ENCODE measurements around the gene DENND6A. TPM values are rescaled to one million over a fixed set of nuclear protein-coding genes. Genes with fewer than 3 reads are reported as not detected.

DENND6A gene
- total RNA-seq, 1 donor from 2014 or later: 21.5 TPM

DNA sequence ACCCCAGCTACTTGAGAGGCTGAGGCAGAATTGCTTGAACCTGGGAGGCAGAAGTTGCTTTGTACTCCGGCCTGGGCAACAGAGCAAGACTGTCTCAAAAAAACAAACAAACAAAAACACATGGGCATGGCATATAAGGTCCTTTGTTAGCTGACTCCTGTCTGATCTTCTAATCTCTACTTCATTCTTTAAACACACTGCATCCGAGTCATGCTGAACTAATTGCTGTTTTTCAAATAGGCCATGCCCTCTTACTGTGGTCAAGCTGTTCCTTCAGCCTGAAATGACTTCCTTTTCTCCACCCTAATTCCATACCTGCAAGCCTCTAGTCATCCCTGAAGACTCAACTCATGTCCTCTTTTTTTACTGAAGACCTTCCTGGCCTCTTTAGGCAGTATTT, 40.9 kb upstream of the DENND6A start:
- intact Hi-C loops (cut with micrococcal nuclease): no loop called here
- DNase-seq (no peak), ATAC-seq (ENCODE audit: low read depth) (no peak)
- ChIA-PET CTCF (no interaction called here), POLR2A (no interaction called here)
- Mint-ChIP-seq H3K4me1 (no peaks in the 10 kb centered on the region), H3K36me3 (ENCODE audit: low read depth) (no peaks in the 10 kb centered on the region), H3K27me3 (no peaks in the 10 kb centered on the region), H3K9me3 (no peaks in the 10 kb centered on the region), H3K27ac (no peak overlapping the region), H3K4me3 (no peak overlapping the region)
- TF ChIP-seq, protein P1, sequence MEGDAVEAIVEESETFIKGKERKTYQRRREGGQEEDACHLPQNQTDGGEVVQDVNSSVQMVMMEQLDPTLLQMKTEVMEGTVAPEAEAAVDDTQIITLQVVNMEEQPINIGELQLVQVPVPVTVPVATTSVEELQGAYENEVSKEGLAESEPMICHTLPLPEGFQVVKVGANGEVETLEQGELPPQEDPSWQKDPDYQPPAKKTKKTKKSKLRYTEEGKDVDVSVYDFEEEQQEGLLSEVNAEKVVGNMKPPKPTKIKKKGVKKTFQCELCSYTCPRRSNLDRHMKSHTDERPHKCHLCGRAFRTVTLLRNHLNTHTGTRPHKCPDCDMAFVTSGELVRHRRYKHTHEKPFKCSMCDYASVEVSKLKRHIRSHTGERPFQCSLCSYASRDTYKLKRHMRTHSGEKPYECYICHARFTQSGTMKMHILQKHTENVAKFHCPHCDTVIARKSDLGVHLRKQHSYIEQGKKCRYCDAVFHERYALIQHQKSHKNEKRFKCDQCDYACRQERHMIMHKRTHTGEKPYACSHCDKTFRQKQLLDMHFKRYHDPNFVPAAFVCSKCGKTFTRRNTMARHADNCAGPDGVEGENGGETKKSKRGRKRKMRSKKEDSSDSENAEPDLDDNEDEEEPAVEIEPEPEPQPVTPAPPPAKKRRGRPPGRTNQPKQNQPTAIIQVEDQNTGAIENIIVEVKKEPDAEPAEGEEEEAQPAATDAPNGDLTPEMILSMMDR (IDR thresholded peaks at IDR 0.05): no peak

DNA sequence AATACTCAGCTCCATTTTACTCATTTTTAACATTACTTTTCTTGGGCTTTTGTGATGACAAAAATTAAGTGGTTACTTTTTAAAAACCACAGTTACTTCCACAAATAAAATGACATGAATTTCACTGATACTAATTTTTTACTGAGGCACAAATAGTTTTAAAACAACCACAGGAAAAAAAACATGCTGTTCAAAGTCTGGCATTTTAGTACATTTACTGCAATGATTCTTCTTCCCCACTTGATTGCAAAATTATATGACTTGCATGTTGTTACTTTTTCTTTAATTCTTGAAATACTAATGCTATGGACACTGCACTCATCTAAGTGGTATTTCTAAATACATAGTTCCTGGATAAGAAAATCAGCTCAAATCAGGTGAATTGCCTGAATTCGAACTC, 38.4 kb upstream of the DENND6A start:
- Mint-ChIP-seq H3K4me3 (no peak overlapping the region), H3K27me3 (no peaks in the 10 kb centered on the region), H3K9me3 (no peaks in the 10 kb centered on the region), H3K36me3 (ENCODE audit: low read depth) (no peaks in the 10 kb centered on the region), H3K4me1 (no peaks in the 10 kb centered on the region), H3K27ac (no peak overlapping the region)
- POLR2A ChIA-PET: no interaction called here
- ATAC-seq (ENCODE audit: low read depth) (no peak), DNase-seq (no peak)
- TF ChIP-seq, protein P1 (IDR thresholded peaks at IDR 0.05): no peak
- CTCF ChIA-PET: no interaction called here
- intact Hi-C loops (cut with micrococcal nuclease): no loop called here

DNA sequence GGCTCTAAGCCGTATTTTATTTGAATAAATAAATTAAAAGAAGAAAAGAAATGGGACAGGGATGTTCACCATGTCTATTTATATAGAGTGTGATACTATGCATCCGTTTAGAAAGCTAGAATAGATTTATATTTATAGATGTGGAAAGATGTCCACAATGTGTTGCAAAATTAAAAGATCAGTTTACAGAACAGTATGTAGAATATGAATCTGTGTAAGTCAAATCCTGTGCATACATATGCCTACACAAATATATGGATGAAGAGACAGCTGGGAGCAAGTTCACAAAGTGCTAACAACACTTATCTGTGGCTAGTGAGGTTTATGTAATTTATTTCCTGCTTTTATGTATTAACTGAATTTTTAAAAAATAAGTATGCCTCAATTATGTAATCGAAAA, 37.8 kb upstream of the DENND6A start:
- H3K27me3 Mint-ChIP-seq: no peaks in the 10 kb centered on the region
- TF ChIP-seq, protein P1 (IDR thresholded peaks at IDR 0.05): no peak
- ChIA-PET POLR2A (no interaction called here), CTCF (no interaction called here)
- no peak for DNase-seq
- no peak for ATAC-seq (ENCODE audit: low read depth)
- no peaks in the 10 kb centered on the region for H3K9me3 Mint-ChIP-seq
- H3K4me3 Mint-ChIP-seq: no peak overlapping the region
- no peak overlapping the region for H3K27ac Mint-ChIP-seq
- H3K36me3 Mint-ChIP-seq (ENCODE audit: low read depth): no peaks in the 10 kb centered on the region
- no peaks in the 10 kb centered on the region for H3K4me1 Mint-ChIP-seq
- intact Hi-C loops (cut with micrococcal nuclease): no loop called here

DNA sequence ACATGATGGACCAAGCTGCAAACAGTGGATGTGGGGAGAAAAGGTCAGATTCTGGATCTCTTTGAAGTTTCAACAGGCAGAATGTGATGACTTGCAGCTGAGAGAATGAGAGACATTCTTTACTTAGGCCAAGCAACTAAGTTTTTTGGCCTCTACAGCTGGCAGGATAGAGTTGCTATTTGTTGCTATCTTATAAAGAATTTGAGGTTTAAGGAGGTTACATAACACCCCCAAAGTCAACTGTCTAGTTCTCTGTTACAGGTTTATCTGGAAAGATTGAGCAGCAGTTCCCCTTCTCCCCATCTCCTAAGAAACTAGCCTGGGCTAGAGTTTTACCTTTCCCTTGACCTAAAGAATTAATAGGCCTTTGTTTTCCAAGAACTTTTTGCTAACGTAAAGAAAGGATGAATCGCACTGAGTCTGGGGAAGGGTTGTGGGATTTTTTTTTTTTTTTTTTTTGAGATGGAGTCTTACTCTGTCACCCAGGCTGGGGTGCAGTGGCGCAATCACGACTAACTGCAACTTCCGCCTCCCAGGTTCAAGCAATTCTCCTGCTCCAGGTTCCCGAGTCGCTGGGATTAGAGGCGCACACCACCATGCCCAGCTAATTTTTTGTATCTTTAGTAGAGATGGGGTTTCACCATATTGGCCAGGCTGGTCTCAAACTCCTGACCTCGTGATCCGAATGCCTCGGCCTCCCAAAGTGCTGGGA, 36.6 kb upstream of the DENND6A start:
- TF ChIP-seq, protein P1 (IDR thresholded peaks at IDR 0.05): no peak
- H3K27ac Mint-ChIP-seq: no peak overlapping the region
- no peaks in the 10 kb centered on the region for H3K36me3 Mint-ChIP-seq (ENCODE audit: low read depth)
- H3K9me3 Mint-ChIP-seq: no peaks in the 10 kb centered on the region
- no peak for ATAC-seq (ENCODE audit: low read depth)
- intact Hi-C loops (cut with micrococcal nuclease): no loop called here
- ChIA-PET POLR2A (no interaction called here), CTCF (no interaction called here)
- no peak overlapping the region for H3K4me3 Mint-ChIP-seq
- DNase-seq: no peak
- no peaks in the 10 kb centered on the region for H3K4me1 Mint-ChIP-seq
- no peaks in the 10 kb centered on the region for H3K27me3 Mint-ChIP-seq

DNA sequence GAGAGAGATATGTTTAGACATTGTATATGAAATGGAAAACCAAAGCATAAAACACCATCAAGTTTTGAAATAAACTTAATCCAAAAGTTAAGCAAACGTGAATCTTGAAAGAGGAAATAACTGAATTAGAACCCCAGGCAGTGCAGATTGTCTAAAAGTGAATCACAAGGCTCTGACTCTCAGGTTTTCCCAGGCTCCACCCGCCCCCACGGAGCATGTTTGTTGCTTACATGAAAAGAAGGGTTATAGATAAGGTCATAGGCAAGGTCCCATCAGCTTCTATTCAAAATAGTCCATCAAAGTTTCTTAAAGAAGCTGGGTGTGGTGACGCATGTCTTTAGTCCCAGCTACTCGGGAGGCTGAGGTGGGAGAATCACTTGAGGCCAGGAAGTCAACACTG, 34.2 kb upstream of the DENND6A start:
- H3K36me3 Mint-ChIP-seq (ENCODE audit: low read depth): no peaks in the 10 kb centered on the region
- intact Hi-C loops (cut with micrococcal nuclease): no loop called here
- DNase-seq (no peak), ATAC-seq (ENCODE audit: low read depth) (no peak)
- ChIA-PET POLR2A (no interaction called here), CTCF (no interaction called here)
- H3K4me1 Mint-ChIP-seq: no peaks in the 10 kb centered on the region
- H3K9me3 Mint-ChIP-seq: no peaks in the 10 kb centered on the region
- no peak overlapping the region for H3K27ac Mint-ChIP-seq
- H3K4me3 Mint-ChIP-seq: no peak overlapping the region
- TF ChIP-seq, protein P1 (IDR thresholded peaks at IDR 0.05): no peak
- peaks cover 2% of the 10 kb centered on the region for H3K27me3 Mint-ChIP-seq
